GM23248 (cell line): ENCODE data around the gene USP12. TPM values are rescaled to one million over a fixed set of nuclear protein-coding genes. Genes with fewer than 3 reads are reported as not detected.

ENCODE experiments used
- DNase-seq: peaks from one replicate; pipeline ENCODE4 v3.0.0-alpha.2; 2015
- H2AFZ ChIP-seq: fragments of 200-600 bp; sonication (generic); 2 replicates; pipeline ENCODE4 v1.6.1; 2016; ENCODE audit warnings: antibody characterized with exemption
- H3F3A ChIP-seq: fragments of 200-600 bp; sonication (generic); 2 replicates; pipeline ENCODE4 v1.6.1; 2016; ENCODE audit warnings: mild to moderate bottlenecking, antibody characterized with exemption, mixed run types; ENCODE audit not compliant: insufficient read depth
- H3K27ac ChIP-seq: fragments of 200-600 bp; sonication (generic); 2 replicates; pipeline ENCODE4 v1.5.1; 2016; ENCODE audit warnings: mild to moderate bottlenecking
- H3K27me3 ChIP-seq: fragments of 200-600 bp; sonication (generic); replicated peaks from 2 replicates; pipeline ENCODE4 v1.6.1; 2016; ENCODE audit warnings: mild to moderate bottlenecking; ENCODE audit not compliant: insufficient read depth
- H3K36me3 ChIP-seq: fragments of 200-600 bp; sonication (generic); 2 replicates; pipeline ENCODE4 v1.6.1; 2016; ENCODE audit warnings: low read depth, mild to moderate bottlenecking
- H3K4me1 ChIP-seq: fragments of 200-600 bp; sonication (generic); 2 replicates; pipeline ENCODE4 v1.6.1; 2016; ENCODE audit warnings: mild to moderate bottlenecking; ENCODE audit not compliant: insufficient read depth
- H3K4me2 ChIP-seq: fragments of 200-600 bp; sonication (generic); one replicate; pipeline ENCODE4 v1.6.1; 2016; ENCODE audit warnings: mild to moderate bottlenecking; ENCODE audit not compliant: unreplicated experiment
- H3K4me3 ChIP-seq: fragments of 200-600 bp; sonication (generic); 2 replicates; pipeline ENCODE4 v1.5.1; 2016; ENCODE audit warnings: mild to moderate bottlenecking
- H3K79me2 ChIP-seq: fragments of 200-600 bp; sonication (generic); 2 replicates; pipeline ENCODE4 v1.6.1; 2016; ENCODE audit warnings: mild to moderate bottlenecking; ENCODE audit not compliant: insufficient read depth
- H3K9ac ChIP-seq: fragments of 200-600 bp; sonication (generic); 2 replicates; pipeline ENCODE4 v1.6.1; 2016; ENCODE audit warnings: mild to moderate bottlenecking
- H3K9me2 ChIP-seq: fragments of 200-600 bp; sonication (generic); 2 replicates; pipeline ENCODE4 v1.6.1; 2016; ENCODE audit warnings: mixed run types, mild to moderate bottlenecking, moderate library complexity; ENCODE audit not compliant: insufficient read depth
- H3K9me3 ChIP-seq: fragments of 200-600 bp; sonication (generic); one replicate; pipeline ENCODE4 v1.6.1; 2017; ENCODE audit warnings: low read depth
- H4K20me1 ChIP-seq: fragments of 200-600 bp; sonication (generic); 2 replicates; pipeline ENCODE4 v1.6.0; 2016; ENCODE audit not compliant: insufficient read depth
- EZH2 ChIP-seq: fragments of 200-600 bp; sonication (generic); IDR thresholded peaks from 2 replicates; pipeline ENCODE4 v1.6.1; 2018; ENCODE audit warnings: antibody characterized with exemption, mild to moderate bottlenecking; ENCODE audit not compliant: insufficient read depth, poor library complexity, severe bottlenecking
- EZH2phosphoT487 ChIP-seq: fragments of 200-600 bp; sonication (generic); IDR thresholded peaks from 2 replicates; pipeline ENCODE4 v1.6.1; 2018; ENCODE audit warnings: antibody characterized with exemption, moderate library complexity, mild to moderate bottlenecking, low read depth; ENCODE audit not compliant: insufficient read depth
- WGBS, 2 experiments: methylation state at CpG; one replicate each; pipeline ENCODE4 v1.1.6; 2015 to 2017; ENCODE audit warnings: low lambda C conversion rate in 2 of 2, low coverage in 1 of 2; ENCODE audit errors: missing lambda C conversion rate in 2 of 2; 5-methylcytosine and 5-hydroxymethylcytosine counted together
- in situ Hi-C: fragments of 300-500 bp; cut with MboI; formaldehyde crosslinking; loops from 2 replicates; pipeline ENCODE4 v1.15.0; 2020
- polyA plus RNA-seq: library from polyadenylated mRNA; unstranded; fragments of >200 nt; fragmentation: Nextera tagmentation; extraction: Ambion mirVana; gene quantifications from 2 replicates; pipeline ENCODE4 v1.2.1, GENCODE V29; 2016
- total RNA-seq: library from RNA; depleted of rRNA; stranded (reverse); fragments of >200 nt; shearing (Covaris generic); gene quantifications from 2 replicates; pipeline ENCODE4 v1.2.3, GENCODE V29; 2014

USP12 gene
- total and polyA plus RNA-seq, 2 experiments from 2014 or later, result 16.0 to 18.9 TPM

DNA sequence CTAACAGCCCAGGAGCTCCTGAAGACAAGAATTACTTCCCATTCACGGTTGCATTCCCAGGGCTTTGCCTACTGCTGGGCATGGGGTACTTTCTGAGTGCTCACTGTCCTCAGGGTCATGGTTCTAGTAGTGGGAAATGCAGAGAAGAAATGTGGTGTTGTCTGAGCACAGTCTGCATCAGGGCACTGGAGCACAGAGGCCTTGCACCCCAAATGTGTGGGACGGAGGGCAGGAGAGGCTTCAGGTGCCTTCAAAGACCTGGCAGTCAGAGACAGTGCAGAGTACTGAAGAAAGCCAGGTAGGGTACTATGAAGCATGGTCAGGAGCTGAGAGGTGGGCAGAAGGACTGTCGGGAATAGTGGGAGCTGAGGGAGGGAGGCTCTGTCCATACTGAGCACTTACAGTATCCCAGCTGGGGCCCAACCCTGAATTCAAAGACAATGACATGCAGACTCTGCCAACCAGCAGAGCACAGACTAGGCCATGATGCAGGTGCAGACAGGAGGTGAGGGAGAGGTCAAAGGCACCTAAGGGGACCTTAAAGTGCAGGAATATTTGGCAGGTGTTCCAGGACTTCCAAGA, 144.4 kb downstream of the USP12 start:
- H3K36me3 ChIP-seq, result no peaks in the 10 kb centered on the region
- 0 out of 2 replicates have a peak, but pooled peaks cover 13% of the 10 kb centered on the region for H3K27me3 ChIP-seq
- no peaks in the 10 kb centered on the region for H3K79me2 ChIP-seq
- no peak overlapping the region for H3K4me2 ChIP-seq
- no peak overlapping the region for H3K27ac ChIP-seq
- no peaks in the 10 kb centered on the region for H3K9me2 ChIP-seq
- 60 to 69% methylated on average over 3 of the region's 3 CpGs for WGBS, 2 experiments
- H3F3A ChIP-seq, result no peaks in the 10 kb centered on the region
- in situ Hi-C loops, result no loop called here
- H3K4me1 ChIP-seq, result no peaks in the 10 kb centered on the region
- TF ChIP-seq EZH2phosphoT487 (no peak), EZH2 (no peak)
- no peaks in the 10 kb centered on the region for H3K9me3 ChIP-seq
- H3K9ac ChIP-seq, result no peak overlapping the region
- no peak overlapping the region for H2AFZ ChIP-seq
- H3K4me3 ChIP-seq, result no peak overlapping the region
- H4K20me1 ChIP-seq, result no peaks in the 10 kb centered on the region
- DNase-seq, result no peak

DNA sequence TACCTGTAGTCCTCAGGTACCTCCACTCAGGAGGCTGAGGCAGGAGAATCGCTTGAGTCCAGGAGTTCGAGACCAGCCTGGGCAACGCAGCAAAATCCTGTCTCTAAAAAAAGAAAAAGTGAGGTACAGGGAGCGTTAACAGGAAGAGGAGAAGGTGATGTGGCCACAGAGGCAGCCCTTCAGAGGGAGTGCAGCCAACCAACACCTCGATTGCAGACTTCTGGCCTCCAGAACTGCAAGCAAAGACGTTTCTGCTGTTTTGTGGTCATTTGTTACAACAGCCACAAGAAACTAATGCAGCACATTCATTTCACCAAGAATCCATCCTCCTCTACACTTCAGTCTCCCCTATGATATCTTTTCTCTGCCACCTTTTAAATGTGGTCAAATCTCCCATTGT, 145.2 kb downstream of the USP12 start:
- no peak for DNase-seq
- Histone ChIP-seq H3K4me1 (no peaks in the 10 kb centered on the region), H3K9ac (no peak overlapping the region), H3K27me3 (0 out of 2 replicates have a peak, but pooled peaks cover 13% of the 10 kb centered on the region), H2AFZ (no peak overlapping the region), H3K36me3 (no peaks in the 10 kb centered on the region), H3K9me3 (no peaks in the 10 kb centered on the region), H3K27ac (no peak overlapping the region), H3K79me2 (no peaks in the 10 kb centered on the region), H3K4me2 (no peak overlapping the region), H3K4me3 (no peak overlapping the region), H3F3A (no peaks in the 10 kb centered on the region), H4K20me1 (no peaks in the 10 kb centered on the region), H3K9me2 (no peaks in the 10 kb centered on the region)
- in situ Hi-C loops, result no loop called here
- TF ChIP-seq EZH2phosphoT487 (no peak), EZH2 (no peak)
- 69 to 74% methylated on average over 6 of the region's 6 CpGs for WGBS, 2 experiments

DNA sequence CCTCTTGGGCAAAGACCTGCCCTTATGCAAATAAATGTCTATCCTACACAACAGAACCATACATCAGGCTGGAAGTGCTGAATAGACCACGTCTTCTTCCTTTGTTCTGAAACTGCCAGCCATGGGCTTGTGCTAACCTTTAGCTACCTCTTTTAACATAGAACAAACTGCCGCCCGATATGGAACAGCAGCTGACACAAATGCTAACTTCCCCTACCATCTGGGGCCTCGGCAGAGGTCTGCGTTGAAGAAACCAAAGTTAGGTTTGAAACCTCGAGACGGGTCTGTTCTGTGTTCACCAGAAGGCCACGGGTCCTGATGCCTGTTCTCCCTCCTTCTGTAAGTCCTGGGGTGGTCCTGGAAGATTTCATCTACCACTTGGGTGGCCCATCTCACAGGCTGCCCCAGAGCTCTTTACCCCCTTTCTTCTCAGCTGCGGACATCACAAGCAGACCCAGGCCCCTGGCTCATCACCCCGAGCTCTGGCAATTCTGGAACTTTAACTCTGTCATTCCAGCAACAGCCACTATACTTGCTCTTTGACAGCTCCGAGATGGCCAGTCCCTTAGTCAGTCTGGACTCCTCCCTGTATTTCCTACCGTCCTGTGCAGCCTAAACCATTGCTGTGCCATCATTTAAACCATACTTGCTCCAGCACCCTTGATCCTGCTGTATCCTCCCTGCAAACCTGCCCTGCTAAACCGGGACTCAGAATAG, 146.7 kb downstream of the USP12 start:
- H3K4me1 ChIP-seq, result no peaks in the 10 kb centered on the region
- H3K4me3 ChIP-seq, result no peak overlapping the region
- no peaks in the 10 kb centered on the region for H3K79me2 ChIP-seq
- no peak overlapping the region for H3K4me2 ChIP-seq
- H3K27ac ChIP-seq, result no peak overlapping the region
- no peaks in the 10 kb centered on the region for H3K36me3 ChIP-seq
- in situ Hi-C loops, result no loop called here
- TF ChIP-seq EZH2phosphoT487 (no peak), EZH2 (no peak)
- no peak overlapping the region for H3K9ac ChIP-seq
- H4K20me1 ChIP-seq, result no peaks in the 10 kb centered on the region
- no peaks in the 10 kb centered on the region for H3K9me2 ChIP-seq
- DNase-seq, result no peak
- no peak overlapping the region for H2AFZ ChIP-seq
- H3K9me3 ChIP-seq, result no peaks in the 10 kb centered on the region
- H3K27me3 ChIP-seq, result 0 out of 2 replicates have a peak, but pooled peaks cover 13% of the 10 kb centered on the region
- 54% methylated on average over 13 of the region's 13 CpGs for WGBS, 2 experiments
- H3F3A ChIP-seq, result no peaks in the 10 kb centered on the region

DNA sequence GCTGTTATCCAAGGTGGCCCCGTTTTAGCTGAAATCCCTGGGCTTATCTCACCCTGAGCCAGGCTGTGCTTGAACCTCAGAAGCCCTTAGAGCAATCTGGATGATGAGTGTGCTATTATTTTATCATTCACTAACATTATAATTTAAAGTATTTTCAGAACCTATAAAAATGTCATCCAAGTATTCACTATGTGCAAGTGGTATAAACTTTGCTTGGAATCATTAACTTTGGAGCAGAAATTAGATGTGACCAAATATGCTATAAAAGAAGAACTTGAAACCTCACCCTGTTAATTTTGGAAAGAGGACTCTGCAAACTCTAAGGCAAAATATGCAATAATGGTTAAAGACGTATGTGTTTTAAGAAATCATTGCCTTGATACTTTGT, 147.5 kb downstream of the USP12 start:
- Histone ChIP-seq H3K4me3 (no peak overlapping the region), H3K9ac (no peak overlapping the region), H3K9me2 (no peaks in the 10 kb centered on the region), H4K20me1 (no peaks in the 10 kb centered on the region), H3K36me3 (no peaks in the 10 kb centered on the region), H3K79me2 (no peaks in the 10 kb centered on the region), H3K27ac (no peak overlapping the region), H3K4me2 (no peak overlapping the region), H3K27me3 (0 out of 2 replicates have a peak, but pooled peaks cover 13% of the 10 kb centered on the region), H2AFZ (no peak overlapping the region), H3F3A (no peaks in the 10 kb centered on the region), H3K4me1 (no peaks in the 10 kb centered on the region), H3K9me3 (no peaks in the 10 kb centered on the region)
- DNase-seq, result no peak
- TF ChIP-seq EZH2phosphoT487, result no peak
- no peak for TF ChIP-seq EZH2
- in situ Hi-C loops, result no loop called here
- 68 to 70% methylated on average over 2 of the region's 2 CpGs for WGBS, 2 experiments
